Fibroblast of peridontal ligament (primary cell): Measurements from ENCODE around the gene NECTIN4.
"Not testable (repeated sequence)": the region's sequence is repeated elsewhere in the genome, so short reads cannot be mapped to it uniquely, and the experiment has no call there.

Experiments
- DNase-seq: peaks from one replicate; pipeline ENCODE4 v3.0.0-alpha.2; 2010; ENCODE audit errors: extremely low read depth

The NECTIN4 gene

GRCh38 chr1:161059293-161059692, 30.1 kb downstream of the NECTIN4 start:
- no peak for DNase-seq

- no peak for DNase-seq
These were observed 34.6 kb downstream of the NECTIN4 start for GRCh38 chr1:161054805-161055204.

- no peak for DNase-seq
These were observed 35.1 kb downstream of the NECTIN4 start for GRCh38 chr1:161054232-161054631.

GRCh38 chr1:161052899-161053298, 36.5 kb downstream of the NECTIN4 start:
- DNase-seq, result no peak

GRCh38 chr1:161051219-161051618, 38.1 kb downstream of the NECTIN4 start:
- no peak for DNase-seq

- DNase-seq, result no peak
These were observed 40.2 kb downstream of the NECTIN4 start for GRCh38 chr1:161048949-161049722.

- DNase-seq, result no peak
These were observed 41.6 kb downstream of the NECTIN4 start for GRCh38 chr1:161047436-161048420.

GRCh38 chr1:161046605-161047228, 42.6 kb downstream of the NECTIN4 start:
- no peak for DNase-seq

GRCh38 chr1:161045736-161046604, 43.4 kb downstream of the NECTIN4 start, which contains the start of gene USF1:
USF1 (minus strand) TSS chr1:161045977; CDS start chr1:161043275, 2,702 bp downstream.
- DNase-seq, result peak; percentile 95

- DNase-seq, result peak; percentile 50
These were observed 44.2 kb downstream of the NECTIN4 start for GRCh38 chr1:161044908-161045735.

GRCh38 chr1:161044535-161044907, 44.8 kb downstream of the NECTIN4 start:
- peak; percentile 42 for DNase-seq

GRCh38 chr1:161039546-161039945, 49.8 kb downstream of the NECTIN4 start:
- no peak for DNase-seq

GRCh38 chr1:161039154-161039545, 50.2 kb downstream of the NECTIN4 start:
- DNase-seq, result no peak

- no peak for DNase-seq
These were observed 50.7 kb downstream of the NECTIN4 start, which contains the start of gene TSTD1 for GRCh38 chr1:161038523-161039153. TSTD1 (minus strand) TSS chr1:161038964; CDS start chr1:161038889, 75 bp downstream.

- no peak for DNase-seq
These were observed 51.5 kb downstream of the NECTIN4 start for GRCh38 chr1:161037661-161038522.

- DNase-seq, result no peak
These were observed 55.6 kb downstream of the NECTIN4 start for GRCh38 chr1:161033751-161034150.

- DNase-seq, result no peak
These were observed 56.9 kb downstream of the NECTIN4 start for GRCh38 chr1:161032409-161032808.

- DNase-seq, result no peak
These were observed 57.5 kb downstream of the NECTIN4 start for GRCh38 chr1:161031874-161032273.

GRCh38 chr1:161029466-161029865, 59.9 kb downstream of the NECTIN4 start:
- DNase-seq, result not testable (repeated sequence)
